Cardiac muscle cell (in vitro differentiated cells and primary cell): ENCODE data around the gene PGAM1. TPM values are rescaled to one million over a fixed set of nuclear protein-coding genes. Genes with fewer than 3 reads are reported as not detected.

Source experiments
- DNase-seq, 2 donors: peaks; one replicate each; pipeline versions ENCODE4 v3.0.0 to v3.0.0-alpha.2; 2010 to 2017; ENCODE audit warnings: low read depth in 1 of 2, low spot score in 1 of 2
- H3K27ac ChIP-seq: fragments of 200-600 bp; sonication (generic); 2 replicates; pipeline ENCODE4 v1.5.1; 2016
- H3K27me3 ChIP-seq: fragments of 200-600 bp; sonication (generic); 2 replicates; pipeline ENCODE4 v1.6.0; 2016; ENCODE audit warnings: control low read depth
- H3K36me3 ChIP-seq: fragments of 200-600 bp; sonication (generic); 2 replicates; pipeline ENCODE4 v1.5.1; 2016; ENCODE audit warnings: control low read depth
- H3K4me1 ChIP-seq: fragments of 200-600 bp; sonication (generic); 2 replicates; pipeline ENCODE4 v1.8.1; 2017; ENCODE audit warnings: low read depth, mild to moderate bottlenecking, mixed run types
- H3K4me3 ChIP-seq: fragments of 200-600 bp; sonication (generic); 2 replicates; pipeline ENCODE4 v1.5.1; 2016; ENCODE audit warnings: mild to moderate bottlenecking
- H3K9me3 ChIP-seq: fragments of 200-600 bp; sonication (generic); 2 replicates; pipeline ENCODE4 v1.5.1; 2017; ENCODE audit warnings: low read depth, mild to moderate bottlenecking, control low read depth
- CTCF ChIP-seq: IDR thresholded peaks from 2 replicates; pipeline ENCODE4 v1.5.1; 2012; ENCODE audit warnings: low read depth, mild to moderate bottlenecking, low read length
- polyA plus RNA-seq: library from polyadenylated mRNA; unstranded; fragments of >200 nt; fragmentation: Nextera tagmentation; extraction: Ambion mirVana; gene quantifications from 2 replicates; pipeline ENCODE4 v1.2.1, GENCODE V29; 2016
- total RNA-seq: library from RNA; depleted of rRNA; stranded (reverse); fragments of >200 nt; gene quantifications from 2 replicates; pipeline ENCODE4 v1.2.3, GENCODE V29; 2016

The PGAM1 gene
- total and polyA plus RNA-seq, 2 experiments from 2014 or later, result 912 to 1,889 TPM

- Histone ChIP-seq H3K4me1 (peaks cover 12% of the 10 kb centered on the region), H3K9me3 (no peaks in the 10 kb centered on the region), H3K27me3 (no peaks in the 10 kb centered on the region), H3K4me3 (no peak overlapping the region), H3K27ac (no peak overlapping the region), H3K36me3 (peaks cover 33% of the 10 kb centered on the region)
- no peak for TF ChIP-seq CTCF
- peak; percentile 29 to 66 for DNase-seq
These were observed 28.5 kb downstream of the PGAM1 start for GRCh38 chr10:97454330-97455036.

- Histone ChIP-seq H3K27me3 (no peaks in the 10 kb centered on the region), H3K9me3 (no peaks in the 10 kb centered on the region), H3K27ac (peak overlapping the region; percentile 83)
These were observed 30.2 kb downstream of the PGAM1 start for GRCh38 chr10:97456034-97456685.

GRCh38 chr10:97456686-97457065 is 30.7 kb downstream of the PGAM1 start:
- Histone ChIP-seq H3K27ac (peak overlapping the region; percentile 83), H3K9me3 (no peaks in the 10 kb centered on the region), H3K4me3 (no peak overlapping the region), H3K27me3 (no peaks in the 10 kb centered on the region), H3K36me3 (peaks cover 53% of the 10 kb centered on the region), H3K4me1 (peaks cover 12% of the 10 kb centered on the region)
- no peak for TF ChIP-seq CTCF
- peak in 1 of 2 donors; percentile 39 for DNase-seq

More at GRCh38 chr10:97456034-97456685, 30.2 kb downstream of the PGAM1 start:
- peaks cover 12% of the 10 kb centered on the region for H3K4me1 ChIP-seq
- no peak for TF ChIP-seq CTCF
- peaks cover 48% of the 10 kb centered on the region for H3K36me3 ChIP-seq
- DNase-seq, result no peak
- H3K4me3 ChIP-seq, result no peak overlapping the region

GRCh38 chr10:97459111-97459510 is 33.1 kb downstream of the PGAM1 start:
- Histone ChIP-seq H3K27ac (no peak overlapping the region), H3K27me3 (no peaks in the 10 kb centered on the region), H3K4me3 (no peak overlapping the region), H3K36me3 (peaks cover 59% of the 10 kb centered on the region), H3K4me1 (peaks cover 9% of the 10 kb centered on the region), H3K9me3 (no peaks in the 10 kb centered on the region)
- TF ChIP-seq CTCF, result no peak
- no peak for DNase-seq

GRCh38 chr10:97459933-97460332 is 33.9 kb downstream of the PGAM1 start:
- no peaks in the 10 kb centered on the region for H3K27me3 ChIP-seq
- H3K9me3 ChIP-seq, result no peaks in the 10 kb centered on the region
- no peak overlapping the region for H3K27ac ChIP-seq
- no peak overlapping the region for H3K4me3 ChIP-seq
- H3K36me3 ChIP-seq, result peaks cover 62% of the 10 kb centered on the region
- TF ChIP-seq CTCF, result no peak
- peaks cover 9% of the 10 kb centered on the region for H3K4me1 ChIP-seq
- DNase-seq, result no peak
